Measurements from ENCODE around the gene EHMT1.

EHMT1 gene

GRCh38 chr9:137787381-137787780 lies 168.6 kb downstream of the EHMT1 start:
- intact Hi-C loops (cut with DNase I; ENCODE audit: low total_unique reads), result no loop called here
- Histone ChIP-seq H3K9me3 (no peaks in the 10 kb centered on the region), H3K4me1 (no peaks in the 10 kb centered on the region), H3K27me3 (no peaks in the 10 kb centered on the region), H3K36me3 (peaks cover 26 to 94% (median 76%) of the 10 kb centered on the region in 3 donors), H3K4me3 (no peak overlapping the region), H3K27ac (no peak overlapping the region)
- TF ChIP-seq CTCF (IDR thresholded peaks at IDR 0.05), result no peak
- no peak for DNase-seq

- H3K9me3 ChIP-seq, result no peaks in the 10 kb centered on the region
- intact Hi-C loops (cut with DNase I; ENCODE audit: low total_unique reads), result no loop called here
- no peak overlapping the region for H3K27ac ChIP-seq
- H3K4me1 ChIP-seq, result no peaks in the 10 kb centered on the region
- H3K27me3 ChIP-seq, result no peaks in the 10 kb centered on the region
- no peak for DNase-seq
- TF ChIP-seq CTCF (IDR thresholded peaks at IDR 0.05), result no peak
- H3K4me3 ChIP-seq, result no peak overlapping the region
- H3K36me3 ChIP-seq, result peaks cover 24 to 94% (median 76%) of the 10 kb centered on the region in 3 donors
Observed at GRCh38 chr9:137787786-137788505, 169.1 kb downstream of the EHMT1 start.

- H3K27me3 ChIP-seq, result no peaks in the 10 kb centered on the region
- TF ChIP-seq CTCF (IDR thresholded peaks at IDR 0.05), result no peak
- no peak overlapping the region for H3K4me3 ChIP-seq
- peaks cover 27 to 94% (median 77%) of the 10 kb centered on the region in 3 donors for H3K36me3 ChIP-seq
- intact Hi-C loops (cut with DNase I; ENCODE audit: low total_unique reads), result no loop called here
- H3K9me3 ChIP-seq, result no peaks in the 10 kb centered on the region
- no peak for DNase-seq
- H3K4me1 ChIP-seq, result no peaks in the 10 kb centered on the region
- H3K27ac ChIP-seq, result no peak overlapping the region
Observed at GRCh38 chr9:137788561-137789294, 169.9 kb downstream of the EHMT1 start.

GRCh38 chr9:137789295-137789895 lies 170.6 kb downstream of the EHMT1 start:
- no peak for DNase-seq
- intact Hi-C loops (cut with DNase I; ENCODE audit: low total_unique reads), result no loop called here
- no peak for TF ChIP-seq CTCF (IDR thresholded peaks at IDR 0.05)
- Histone ChIP-seq H3K36me3 (peaks cover 21 to 89% (median 78%) of the 10 kb centered on the region in 3 donors), H3K27ac (no peak overlapping the region), H3K4me3 (no peak overlapping the region), H3K4me1 (no peaks in the 10 kb centered on the region), H3K27me3 (no peaks in the 10 kb centered on the region), H3K9me3 (no peaks in the 10 kb centered on the region)

GRCh38 chr9:137791947-137792346 lies 173.1 kb downstream of the EHMT1 start:
- no peak for DNase-seq
- Histone ChIP-seq H3K27ac (no peak overlapping the region), H3K36me3 (peaks cover 34 to 84% (median 84%) of the 10 kb centered on the region in 3 donors), H3K4me1 (no peaks in the 10 kb centered on the region), H3K27me3 (no peaks in the 10 kb centered on the region), H3K9me3 (no peaks in the 10 kb centered on the region), H3K4me3 (no peak overlapping the region)
- intact Hi-C loops (cut with DNase I; ENCODE audit: low total_unique reads), result no loop called here
- no peak for TF ChIP-seq CTCF (IDR thresholded peaks at IDR 0.05)

Measured in tibial artery (tissue), 4 donors.